Esophagus mucosa (tissue), 1 donor: ENCODE data around the gene NTF3. TPM values are rescaled to one million over a fixed set of nuclear protein-coding genes. Genes with fewer than 3 reads are reported as not detected.

Experiments used
- ATAC-seq: fragments of 200-7000 bp; cut with Tn5 transposase; one replicate; pipeline ENCODE4 v1.9.1; 2020
- total RNA-seq: library from RNA; stranded (reverse); gene quantifications from one replicate; pipeline ENCODE4 v1.2.4, GENCODE V29; 2023
- donor health status: DM: yes; HTN: yes; CAD: no.

Gene NTF3
- total RNA-seq, 1 donor from 2014 or later: 2.0 TPM

- no peak for ATAC-seq
These were observed 1.4 kb downstream of the NTF3 start for GRCh38 chr12:5433081-5433844.

GRCh38 chr12:5433845-5434646 is 2.1 kb downstream of the NTF3 start:
- no peak for ATAC-seq

DNA sequence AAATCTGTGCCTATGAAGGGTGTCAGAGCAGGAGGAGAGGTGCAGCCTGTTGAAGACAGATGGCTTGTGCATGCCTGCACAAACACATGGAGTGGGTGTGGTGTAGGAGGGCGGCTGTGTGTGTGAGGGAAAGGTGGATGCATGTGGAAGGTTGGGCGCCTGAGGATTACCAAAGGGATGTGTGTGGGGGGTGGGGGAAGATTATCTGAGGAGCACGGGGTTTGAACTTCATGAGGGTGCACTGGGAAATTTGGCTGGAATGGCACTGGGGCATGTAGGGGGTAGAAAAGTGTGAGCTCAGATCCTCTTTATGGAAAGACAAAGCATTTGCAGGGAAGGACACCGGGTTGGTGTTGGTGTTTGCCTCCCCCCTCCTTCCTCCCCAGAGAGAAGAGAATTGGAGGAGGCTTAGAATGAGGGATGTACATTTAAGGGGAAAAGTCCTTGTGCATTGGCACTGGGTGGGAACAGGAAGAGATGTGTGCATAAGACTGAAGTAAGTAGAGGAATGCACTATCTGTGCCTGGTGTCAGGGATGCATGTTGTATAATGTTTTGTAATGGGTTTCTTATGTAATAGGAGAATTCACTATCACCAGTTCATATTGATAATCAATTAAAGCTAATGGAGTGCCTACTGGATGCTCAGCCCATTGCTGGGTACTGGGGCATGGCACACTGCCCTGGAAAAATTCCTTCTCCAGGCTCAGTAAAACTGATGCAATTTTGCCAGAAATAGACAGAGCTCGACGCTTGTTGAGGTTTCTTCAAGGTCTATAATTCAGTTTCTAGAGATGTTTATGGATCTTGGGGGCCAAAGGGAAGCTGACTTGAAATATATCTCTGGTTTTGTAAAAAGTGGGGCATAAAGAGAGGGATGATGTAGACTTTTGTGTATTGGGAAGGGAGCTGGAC is 3.0 kb downstream of the NTF3 start:
- peak; percentile 50 for ATAC-seq

GRCh38 chr12:5437182-5437583 is 5.3 kb downstream of the NTF3 start:
- no peak for ATAC-seq

- ATAC-seq: no peak
These were observed 5.7 kb downstream of the NTF3 start for GRCh38 chr12:5437589-5437988.

DNA sequence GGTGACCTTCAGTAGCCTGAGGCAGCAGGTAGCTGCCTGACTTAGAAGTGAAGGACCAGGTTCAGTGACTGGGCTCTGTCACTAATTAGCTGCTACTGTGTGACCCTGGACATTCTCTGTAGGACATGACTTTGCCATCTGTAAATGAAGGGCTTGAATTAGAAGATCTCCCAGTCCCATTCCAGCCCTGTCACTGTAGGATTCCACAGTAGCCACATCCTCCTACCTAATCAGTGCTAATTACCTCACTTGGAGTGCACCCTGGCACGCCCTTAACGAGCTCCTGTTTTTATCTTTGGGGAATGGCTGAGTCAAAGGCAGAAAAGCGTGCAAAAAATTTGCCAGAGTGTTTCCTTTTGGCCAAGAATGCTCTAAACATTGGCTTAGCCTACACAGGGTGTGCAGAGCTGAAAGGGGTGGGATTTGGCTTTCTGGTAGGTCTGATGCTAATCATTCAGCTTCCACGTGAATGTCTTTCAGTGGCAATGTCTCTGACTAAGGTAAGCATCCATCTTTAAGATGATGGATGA is 6.8 kb downstream of the NTF3 start:
- ATAC-seq: no peak

DNA sequence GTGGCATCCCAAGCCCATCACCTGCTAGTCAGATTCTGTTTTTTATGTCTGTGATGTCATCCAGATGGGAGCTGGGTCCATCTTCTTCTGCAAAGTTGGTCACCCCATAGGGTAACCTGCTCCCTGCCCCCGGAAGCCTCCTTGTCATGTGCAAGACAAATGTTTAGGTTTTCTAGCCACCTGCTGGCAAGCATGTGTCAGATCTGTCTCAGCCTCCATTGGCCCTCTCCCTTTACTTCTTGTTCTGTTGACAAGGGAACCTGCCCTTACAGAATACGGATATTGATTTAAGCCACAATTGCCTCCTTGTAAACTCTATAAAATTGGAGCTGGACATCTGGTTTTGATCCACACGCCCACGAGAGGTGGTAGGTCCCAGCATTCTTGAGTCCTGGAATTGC is 7.5 kb downstream of the NTF3 start:
- ATAC-seq: no peak

DNA sequence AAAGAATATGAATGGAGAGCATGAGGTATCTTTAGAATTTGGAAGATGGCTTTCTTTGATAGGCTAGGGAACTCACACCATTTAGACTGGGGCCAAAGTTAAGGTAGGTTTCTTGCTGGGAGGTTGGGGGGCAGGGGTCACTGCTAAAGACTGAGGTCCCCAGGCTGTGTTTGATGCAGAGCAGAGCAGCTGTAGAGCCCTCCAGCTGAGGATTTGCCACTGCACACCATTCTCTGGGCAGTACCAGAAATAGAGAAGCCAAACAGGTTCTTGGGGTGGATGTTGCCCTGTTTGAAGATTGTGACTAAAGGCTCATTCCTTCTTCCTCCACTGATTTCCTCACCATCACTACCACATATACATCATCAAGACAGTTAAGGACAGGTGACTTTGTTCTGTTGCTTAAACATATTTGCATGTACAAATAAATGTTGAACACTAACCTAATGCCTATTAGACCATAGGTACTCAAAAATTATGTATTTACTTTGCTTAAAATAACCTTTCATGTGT is 7.9 kb downstream of the NTF3 start:
- ATAC-seq: peak; percentile 35

- ATAC-seq: no peak
These were observed 9.1 kb downstream of the NTF3 start for GRCh38 chr12:5440978-5441377.

DNA sequence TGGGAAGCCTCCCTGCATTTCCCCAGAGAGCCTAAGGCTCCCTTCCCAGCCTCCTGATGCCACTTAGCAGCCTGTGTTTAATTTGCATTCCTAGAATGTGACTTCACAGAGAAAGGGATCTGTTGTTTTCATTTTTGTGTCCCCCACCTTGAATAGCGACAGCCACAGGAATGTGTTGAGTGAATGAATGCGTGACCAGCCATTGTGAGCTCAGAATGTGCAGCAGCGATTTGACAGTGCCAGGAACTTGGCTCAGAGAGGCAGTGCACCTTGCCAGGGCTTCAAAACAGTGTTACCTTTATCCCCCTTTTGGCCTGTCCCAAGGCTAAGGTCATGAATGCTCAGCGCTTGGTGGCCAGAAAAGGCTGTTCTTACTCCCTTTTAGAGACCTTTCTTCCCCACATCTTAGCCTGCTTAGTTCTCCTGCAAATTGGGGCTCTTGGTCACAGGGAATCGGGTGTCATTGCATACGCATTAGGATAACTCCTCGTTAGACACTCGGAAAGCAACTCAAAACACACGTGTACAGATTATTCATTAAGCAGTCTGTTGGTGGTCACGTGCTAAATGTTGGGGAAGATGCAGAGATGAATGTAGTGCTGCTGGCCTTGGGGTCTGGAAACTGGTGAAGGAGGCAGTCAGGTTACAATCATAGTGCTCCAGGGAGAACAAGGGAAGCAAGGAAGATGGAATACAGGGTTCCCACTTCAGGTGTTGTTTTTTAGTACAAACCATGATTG is 9.8 kb downstream of the NTF3 start:
- ATAC-seq: no peak

DNA sequence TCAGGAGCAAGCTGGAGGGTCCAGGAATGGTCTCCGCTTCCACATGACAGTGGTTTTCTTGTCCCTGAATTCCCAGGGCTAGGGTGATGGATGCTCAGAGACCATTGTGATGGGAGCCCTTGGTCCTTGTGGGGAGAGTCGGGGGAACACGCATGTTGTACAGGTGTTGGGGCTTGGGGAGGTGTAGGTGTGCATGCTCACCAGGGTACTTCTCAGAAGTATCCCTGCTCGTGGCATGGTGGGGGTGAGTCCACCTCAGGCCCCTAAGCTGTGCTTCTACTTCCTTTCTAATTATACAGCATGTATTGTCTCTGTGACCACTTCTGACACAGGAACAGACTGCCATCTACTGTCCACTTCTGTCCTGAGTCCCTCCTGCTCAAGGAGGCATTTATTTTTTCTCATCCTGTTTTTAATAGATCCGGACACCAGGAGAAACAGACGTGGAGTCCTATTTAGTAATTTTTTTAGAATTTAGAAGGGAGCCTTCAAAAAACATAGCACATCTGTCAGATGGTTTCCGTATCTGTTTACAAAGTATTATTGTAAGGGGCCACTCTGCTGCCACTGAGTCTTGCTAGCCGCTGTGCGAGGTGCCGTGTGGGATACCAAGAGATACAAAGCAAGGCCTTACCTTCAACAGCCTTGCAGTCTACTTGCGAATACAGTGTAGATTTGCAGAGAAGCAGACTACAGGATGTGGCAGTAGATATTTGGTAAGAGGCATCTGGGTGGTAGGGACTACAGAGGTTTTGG is 10.5 kb downstream of the NTF3 start:
- ATAC-seq: peak; percentile 66

DNA sequence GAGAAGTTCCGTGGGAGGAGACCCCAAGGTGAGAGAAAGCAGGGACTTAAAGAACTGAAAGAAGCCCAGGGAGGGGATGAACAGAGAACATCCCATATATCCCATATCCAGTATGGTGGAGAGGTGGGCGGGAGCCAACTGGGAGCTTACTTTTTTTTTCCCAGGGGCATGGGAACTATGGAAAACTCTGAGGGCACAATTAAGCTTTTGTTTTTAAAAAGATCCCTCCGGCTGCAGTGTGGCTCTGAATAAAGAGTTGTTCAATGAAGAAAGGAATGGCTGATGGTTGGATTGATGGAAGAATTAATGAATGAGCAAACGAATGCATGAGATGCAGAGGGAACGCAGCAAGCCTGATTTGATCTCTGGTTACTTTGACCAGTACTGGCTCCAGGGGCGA is 12.6 kb downstream of the NTF3 start:
- no peak for ATAC-seq

- ATAC-seq: no peak
These were observed 15.4 kb downstream of the NTF3 start for GRCh38 chr12:5447320-5447719.

DNA sequence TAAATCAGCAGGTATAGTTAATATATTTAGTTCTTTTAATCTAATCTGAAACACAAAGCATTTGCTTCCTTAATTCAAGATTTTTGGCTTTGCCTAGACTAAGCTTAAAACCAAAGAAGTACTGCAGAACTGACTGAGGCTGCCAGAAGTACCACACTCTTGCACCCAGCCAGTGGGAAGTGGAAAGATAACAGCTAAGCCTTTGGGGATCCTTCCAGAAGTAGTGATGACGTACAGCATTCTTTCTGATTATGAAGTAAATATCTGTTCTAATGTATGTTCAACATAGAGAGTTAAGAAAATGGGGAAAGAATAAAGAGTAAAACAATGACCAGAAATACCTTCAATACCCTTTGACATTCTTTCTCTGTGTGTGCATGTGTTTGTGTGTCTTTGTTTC is 19.3 kb downstream of the NTF3 start:
- ATAC-seq: no peak

GRCh38 chr12:5452569-5452968 is 20.7 kb downstream of the NTF3 start:
- no peak for ATAC-seq

GRCh38 chr12:5453466-5453865 is 21.6 kb downstream of the NTF3 start:
- ATAC-seq: no peak

GRCh38 chr12:5455045-5455444 is 23.1 kb downstream of the NTF3 start:
- no peak for ATAC-seq

DNA sequence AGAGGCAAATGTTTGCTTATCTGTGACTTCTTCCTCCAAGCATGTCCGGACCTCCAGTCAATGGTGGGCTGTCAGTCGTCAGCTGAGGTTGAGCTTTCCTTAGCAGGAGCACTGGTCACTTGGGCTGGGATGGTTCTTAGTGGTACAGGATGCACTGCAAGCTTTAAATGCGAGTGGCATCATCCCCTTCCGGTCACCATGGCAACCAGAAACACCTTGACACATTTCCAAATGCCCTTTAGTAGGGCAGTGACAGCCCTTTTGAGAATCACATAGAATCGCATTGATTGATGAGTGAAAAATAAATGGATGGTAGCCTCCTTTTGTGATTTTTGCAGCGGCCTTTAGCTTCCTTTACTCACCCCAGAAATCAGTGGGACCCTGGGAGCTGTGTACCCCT is 24.1 kb downstream of the NTF3 start:
- ATAC-seq: no peak

DNA sequence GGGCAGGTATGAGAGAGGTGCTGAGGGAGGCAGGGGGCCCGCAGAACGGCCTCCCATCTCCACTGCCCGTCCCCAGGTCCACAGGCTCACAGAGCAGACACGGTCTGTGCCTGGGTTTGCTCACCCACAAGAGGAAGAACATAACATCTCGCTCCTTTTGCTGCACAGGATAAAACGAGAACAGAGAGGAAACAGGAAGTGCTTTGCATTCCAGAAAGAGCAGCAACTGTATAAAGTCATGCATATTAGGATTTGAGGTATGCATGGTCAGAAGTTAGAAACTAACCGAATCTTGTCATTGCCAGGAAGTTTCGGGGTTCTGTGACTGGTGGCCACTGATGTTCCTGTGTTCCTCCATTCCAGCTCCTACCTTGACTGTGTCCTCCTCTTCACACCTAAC is 25.0 kb downstream of the NTF3 start:
- ATAC-seq: no peak

GRCh38 chr12:5458229-5459050 is 26.5 kb downstream of the NTF3 start:
- peak; percentile 57 for ATAC-seq
